OCI-LY7 (cell line): ENCODE results near the gene FN3KRP. TPM values are rescaled to one million over a fixed set of nuclear protein-coding genes. Genes with fewer than 3 reads are reported as not detected.

Experiments
- BruUV-seq: library from RNA; stranded (reverse); fragments of 400-500 nt; replicated peaks from 2 replicates; lab custom pipeline; 2021; lab: Mats Ljungman, UMichigan
- CTCF ChIA-PET: fragments of 300-600 bp; sonication (Branson Sonifier 250); formaldehyde crosslinking; loops from one replicate; lab custom pipeline; 2022; ENCODE audit warnings: antibody characterized with exemption; ENCODE audit not compliant: unreplicated experiment; lab: Charles Lee
- POLR2A ChIA-PET: fragments of 300-600 bp; sonication (Branson Sonifier 250); formaldehyde crosslinking; loops from one replicate; lab custom pipeline; 2022; ENCODE audit warnings: antibody characterized with exemption; lab: Charles Lee
- DNase-seq: peaks from one replicate; pipeline ENCODE4 v3.0.0-alpha.2; 2015; ENCODE audit warnings: low spot score
- H2AFZ ChIP-seq: fragments of 200-600 bp; sonication (generic), shearing (Covaris generic); 2 replicates; pipeline ENCODE4 v1.6.1; 2014; ENCODE audit warnings: mild to moderate bottlenecking, antibody characterized with exemption, low read length, moderate library complexity
- H3K27ac ChIP-seq: fragments of 200-600 bp; sonication (generic); 2 replicates; pipeline ENCODE4 v1.5.1; 2014; ENCODE audit warnings: mixed run types, low read depth, mild to moderate bottlenecking, moderate library complexity, low read length, inconsistent platforms; ENCODE audit not compliant: poor library complexity, severe bottlenecking
- H3K36me3 ChIP-seq: fragments of 200-600 bp; sonication (generic); 2 replicates; pipeline ENCODE4 v1.6.1; 2014; ENCODE audit warnings: mild to moderate bottlenecking, antibody characterized with exemption, low read length, moderate library complexity, mixed read lengths; ENCODE audit not compliant: insufficient read depth
- H3K4me1 ChIP-seq: fragments of 200-600 bp; sonication (generic); 2 replicates; pipeline ENCODE4 v1.5.1; 2014; ENCODE audit warnings: mild to moderate bottlenecking, low read length; ENCODE audit not compliant: insufficient read depth, poor library complexity, severe bottlenecking
- H3K4me2 ChIP-seq: fragments of 200-600 bp; sonication (generic); 2 replicates; pipeline ENCODE4 v1.6.1; 2014; ENCODE audit warnings: mild to moderate bottlenecking, low read length
- H3K4me3 ChIP-seq: fragments of 200-600 bp; sonication (generic); 2 replicates; pipeline ENCODE4 v1.5.1; 2014; ENCODE audit warnings: mild to moderate bottlenecking, low read depth, low read length; ENCODE audit not compliant: poor library complexity, severe bottlenecking
- H3K79me2 ChIP-seq: fragments of 200-600 bp; sonication (generic); 2 replicates; pipeline ENCODE4 v1.6.1; 2016; ENCODE audit warnings: low read depth, mild to moderate bottlenecking, low read length, moderate library complexity, mixed read lengths; ENCODE audit not compliant: insufficient read depth
- H3K9me2 ChIP-seq: fragments of 200-600 bp; sonication (generic); 2 replicates; pipeline ENCODE4 v1.6.1; 2016; ENCODE audit warnings: mild to moderate bottlenecking, low read length, mixed read lengths; ENCODE audit not compliant: insufficient read depth
- H3K9me3 ChIP-seq: fragments of 200-600 bp; sonication (generic); 2 replicates; pipeline ENCODE4 v1.6.1; 2014; ENCODE audit warnings: mild to moderate bottlenecking, mixed run types, low read length, mixed read lengths
- H4K20me1 ChIP-seq: fragments of 200-600 bp; sonication (generic); 2 replicates; pipeline ENCODE4 v1.6.1; 2014; ENCODE audit warnings: mild to moderate bottlenecking, antibody characterized with exemption, low read length, moderate library complexity, mixed read lengths; ENCODE audit not compliant: insufficient read depth
- CTCF ChIP-seq: fragments of 200-600 bp; sonication (generic); conservative IDR thresholded peaks from 2 replicates; pipeline ENCODE4 v1.5.1; 2014; ENCODE audit warnings: mild to moderate bottlenecking, antibody characterized with exemption, low read length, moderate library complexity, mixed read lengths
- EZH2phosphoT487 ChIP-seq: fragments of 200-600 bp; sonication (generic); IDR thresholded peaks from 2 replicates; pipeline ENCODE4 v1.6.1; 2018; ENCODE audit warnings: low read depth, borderline replicate concordance, mild to moderate bottlenecking, mixed run types, antibody characterized with exemption, low read length, moderate library complexity, mixed read lengths
- intact Hi-C: fragments of 100-400 bp; cut with micrococcal nuclease; formaldehyde crosslinking; loops from one replicate; pipeline ENCODE4 v1.10.0; 2022; ENCODE audit not compliant: unreplicated experiment
- total RNA-seq, 2 experiments: library from RNA; depleted of rRNA in 1 of 2; stranded (reverse); fragments of >200 nt in 1 of 2; shearing (Covaris generic) in 1 of 2; gene quantifications; 2 replicates each; pipeline ENCODE4 v1.2.3, GENCODE V29; 2014 to 2022

Gene FN3KRP
- total RNA-seq, 2 experiments from 2014 or later = 52.1 to 91.8 TPM

- Histone ChIP-seq H3K9me3 (no peaks in the 10 kb centered on the region), H3K4me3 (no peak overlapping the region), H3K79me2 (peaks cover 17% of the 10 kb centered on the region), H3K4me1 (peaks cover 24% of the 10 kb centered on the region), H3K9me2 (no peaks in the 10 kb centered on the region), H2AFZ (no peak overlapping the region), H4K20me1 (peaks cover 4% of the 10 kb centered on the region; the same call in 1 of the 2 replicates), H3K27ac (no peak overlapping the region), H3K36me3 (peaks cover 47% of the 10 kb centered on the region), H3K4me2 (no peak overlapping the region)
- TF ChIP-seq CTCF = no peak
- no peak for TF ChIP-seq EZH2phosphoT487
- intact Hi-C loops = loop anchor here (5.0 kb wide), 1 partner anchor 72 kb away; the partner anchor contains the start of gene WDR45B
- ChIA-PET CTCF (no interaction called here), POLR2A (no interaction called here)
- BruUV-seq = no TSS peak
- DNase-seq = peak; percentile 44
Measured at GRCh38 chr17:82718986-82719685, 2.6 kb downstream of the FN3KRP start.

DNA sequence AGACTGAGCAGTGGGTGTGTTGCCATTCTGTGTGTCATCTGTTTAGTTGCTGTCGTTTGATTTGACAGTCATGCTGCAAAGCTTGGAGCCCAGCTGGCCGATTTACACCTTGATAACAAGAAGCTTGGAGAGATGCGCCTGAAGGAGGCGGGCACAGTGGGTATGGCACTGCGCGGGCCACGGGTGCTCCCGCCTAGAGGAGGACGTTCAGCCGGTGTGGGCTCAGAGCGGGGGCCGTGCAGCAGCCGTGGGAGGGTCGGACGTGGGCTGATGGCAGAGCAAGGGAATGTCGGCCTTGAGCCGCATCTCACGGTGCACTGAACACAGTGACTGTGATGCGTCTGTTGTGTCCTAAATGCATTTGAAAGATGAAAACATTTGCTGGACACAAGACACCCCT lies 3.7 kb downstream of the FN3KRP start:
- Histone ChIP-seq H2AFZ (no peak overlapping the region), H3K79me2 (peaks cover 17% of the 10 kb centered on the region), H3K4me2 (no peak overlapping the region), H3K9me2 (no peaks in the 10 kb centered on the region), H3K4me3 (no peak overlapping the region), H3K27ac (no peak overlapping the region), H3K9me3 (no peaks in the 10 kb centered on the region), H3K36me3 (peaks cover 53% of the 10 kb centered on the region), H4K20me1 (peaks cover 4% of the 10 kb centered on the region; the same call in 1 of the 2 replicates), H3K4me1 (peaks cover 24% of the 10 kb centered on the region)
- intact Hi-C loops = no loop called here
- BruUV-seq = no TSS peak
- CTCF ChIA-PET = no interaction called here
- DNase-seq = no peak
- POLR2A ChIA-PET = no interaction called here
- TF ChIP-seq EZH2phosphoT487 (no peak), CTCF (no peak)
